Transverse colon (tissue), 3 donors: ENCODE measurements around the gene KSR1.

ENCODE experiments used
- EP300 ChIP-seq: sonication (generic); formaldehyde crosslinking; IDR thresholded peaks from one replicate; pipeline ENCODE4 v1.6.1; 2017; ENCODE audit warnings: antibody characterized with exemption, low read depth
- TF ChIP-seq, protein P1 (sequence below), 5 experiments: fragments of 200-600 bp in 3 of 5; fragments of 450-650 bp in 2 of 5; sonication (generic) in 3 of 5; IDR thresholded peaks; 1 replicate in 2 of 5; 2 replicates in 3 of 5; pipeline ENCODE4 v1.5.1; 2016 to 2017; ENCODE audit warnings: antibody characterized with exemption in 5 of 5, inconsistent platforms in 3 of 5, mild to moderate bottlenecking in 2 of 5, moderate library complexity in 1 of 5

DNA sequence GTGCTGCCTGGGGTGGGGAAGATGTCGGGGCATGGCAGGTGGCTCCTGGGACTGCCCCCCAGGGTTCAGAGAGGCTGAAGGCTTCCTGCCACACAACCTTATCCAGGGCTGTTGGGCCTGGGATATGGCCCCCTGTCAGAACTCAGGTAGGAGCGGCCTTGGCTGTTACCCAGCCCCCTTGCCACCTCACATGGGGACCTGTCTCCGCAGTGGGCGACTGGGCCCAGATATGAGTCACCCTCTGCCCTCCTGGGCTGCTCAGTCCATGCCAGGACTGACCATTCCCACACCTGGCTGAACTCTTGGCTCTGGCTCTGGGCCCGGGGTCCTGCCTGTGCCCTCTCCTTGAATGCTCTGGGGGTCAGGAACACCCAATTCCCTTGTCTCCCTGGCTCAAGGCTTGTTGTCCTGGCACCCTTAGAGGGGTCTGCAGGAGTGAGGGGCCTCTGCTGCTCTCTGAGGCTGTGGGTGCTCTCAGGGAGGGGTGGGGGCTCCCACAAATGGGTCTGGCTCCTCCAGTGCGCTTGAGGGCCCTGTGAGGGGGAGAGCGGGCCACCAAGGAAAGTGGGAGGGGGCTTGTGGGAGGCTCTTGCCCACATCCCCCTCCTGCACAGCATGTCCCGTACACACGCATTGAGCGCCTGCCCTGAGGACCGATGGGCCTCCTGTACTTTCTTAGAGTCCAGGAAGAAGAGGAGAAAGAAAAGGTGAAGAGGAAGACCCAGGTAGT, 210.7 kb downstream of the KSR1 start:
- TF ChIP-seq EP300, result no peak
- TF ChIP-seq, protein P1, sequence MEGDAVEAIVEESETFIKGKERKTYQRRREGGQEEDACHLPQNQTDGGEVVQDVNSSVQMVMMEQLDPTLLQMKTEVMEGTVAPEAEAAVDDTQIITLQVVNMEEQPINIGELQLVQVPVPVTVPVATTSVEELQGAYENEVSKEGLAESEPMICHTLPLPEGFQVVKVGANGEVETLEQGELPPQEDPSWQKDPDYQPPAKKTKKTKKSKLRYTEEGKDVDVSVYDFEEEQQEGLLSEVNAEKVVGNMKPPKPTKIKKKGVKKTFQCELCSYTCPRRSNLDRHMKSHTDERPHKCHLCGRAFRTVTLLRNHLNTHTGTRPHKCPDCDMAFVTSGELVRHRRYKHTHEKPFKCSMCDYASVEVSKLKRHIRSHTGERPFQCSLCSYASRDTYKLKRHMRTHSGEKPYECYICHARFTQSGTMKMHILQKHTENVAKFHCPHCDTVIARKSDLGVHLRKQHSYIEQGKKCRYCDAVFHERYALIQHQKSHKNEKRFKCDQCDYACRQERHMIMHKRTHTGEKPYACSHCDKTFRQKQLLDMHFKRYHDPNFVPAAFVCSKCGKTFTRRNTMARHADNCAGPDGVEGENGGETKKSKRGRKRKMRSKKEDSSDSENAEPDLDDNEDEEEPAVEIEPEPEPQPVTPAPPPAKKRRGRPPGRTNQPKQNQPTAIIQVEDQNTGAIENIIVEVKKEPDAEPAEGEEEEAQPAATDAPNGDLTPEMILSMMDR (IDR thresholded peaks at IDR 0.05), result no peak
